HG03432 (cell line): Measurements from ENCODE around the gene NTNG2.

Experiments used
- ATAC-seq: cut with Tn5 transposase; IDR thresholded peaks from one replicate; pipeline ENCODE4 v1.9.1; 2021; ENCODE audit warnings: mild to moderate bottlenecking, moderate library complexity; ENCODE audit not compliant: unreplicated experiment

The NTNG2 gene

GRCh38 chr9:132200706-132201105, 38.8 kb downstream of the NTNG2 start:
- no peak for ATAC-seq

- ATAC-seq = no peak
Observed at GRCh38 chr9:132201139-132201538, 39.3 kb downstream of the NTNG2 start.

- no peak for ATAC-seq
Observed at GRCh38 chr9:132201780-132202703, 40.2 kb downstream of the NTNG2 start.

- ATAC-seq = no peak
Observed at GRCh38 chr9:132204883-132205282, 43.0 kb downstream of the NTNG2 start.

- no peak for ATAC-seq
Observed at GRCh38 chr9:132207215-132207614, 45.4 kb downstream of the NTNG2 start.

GRCh38 chr9:132207839-132208615, 46.2 kb downstream of the NTNG2 start:
- no peak for ATAC-seq

- no peak for ATAC-seq
Observed at GRCh38 chr9:132209228-132209627, 47.4 kb downstream of the NTNG2 start.

- ATAC-seq = no peak
Observed at GRCh38 chr9:132210472-132211145, 48.8 kb downstream of the NTNG2 start.

- ATAC-seq = no peak
Observed at GRCh38 chr9:132211570-132211969, 49.7 kb downstream of the NTNG2 start.

GRCh38 chr9:132214027-132214622, 52.3 kb downstream of the NTNG2 start:
- no peak for ATAC-seq

- no peak for ATAC-seq
Observed at GRCh38 chr9:132216861-132217619, 55.2 kb downstream of the NTNG2 start.

GRCh38 chr9:132218208-132218607, 56.4 kb downstream of the NTNG2 start:
- no peak for ATAC-seq

- no peak for ATAC-seq
Observed at GRCh38 chr9:132221941-132222340, 60.1 kb downstream of the NTNG2 start.

GRCh38 chr9:132224645-132225044, 62.8 kb downstream of the NTNG2 start:
- ATAC-seq = no peak

GRCh38 chr9:132226571-132227430, 64.9 kb downstream of the NTNG2 start:
- no peak for ATAC-seq

- no peak for ATAC-seq
Observed at GRCh38 chr9:132228062-132228461, 66.2 kb downstream of the NTNG2 start.

- no peak for ATAC-seq
Observed at GRCh38 chr9:132230605-132231004, 68.7 kb downstream of the NTNG2 start.

- ATAC-seq = no peak
Observed at GRCh38 chr9:132231019-132231701, 69.3 kb downstream of the NTNG2 start.

GRCh38 chr9:132232522-132232921, 70.7 kb downstream of the NTNG2 start:
- no peak for ATAC-seq
